Neural cell (in vitro differentiated cells): ENCODE data around the gene TOX2. TPM values are rescaled to one million over a fixed set of nuclear protein-coding genes. Genes with fewer than 3 reads are reported as not detected.

Experiments used
- H2AFZ ChIP-seq: fragments of 200-600, 300-800 bp; sonication (generic), shearing (Covaris generic); 2 replicates; pipeline ENCODE4 v1.6.0; 2014; ENCODE audit warnings: low read depth, mild to moderate bottlenecking, antibody characterized with exemption, low read length, moderate library complexity
- H3F3A ChIP-seq: fragments of 200-600 bp; shearing (Covaris generic); 2 replicates; pipeline ENCODE4 v1.6.1; 2016; ENCODE audit warnings: mild to moderate bottlenecking, moderate library complexity, mixed read lengths, antibody characterized with exemption, low read length; ENCODE audit not compliant: insufficient read depth, poor library complexity, severe bottlenecking
- H3K27ac ChIP-seq: fragments of 200-600, 300-800 bp; sonication (generic), shearing (Covaris generic); 2 replicates; pipeline ENCODE4 v1.5.1; 2014; ENCODE audit warnings: mild to moderate bottlenecking, low read length, moderate library complexity
- H3K27me3 ChIP-seq: fragments of 300-800, 200-600 bp; sonication (generic), shearing (Covaris generic); 2 replicates; pipeline ENCODE4 v1.6.0; 2014; ENCODE audit warnings: mild to moderate bottlenecking, low read depth, low read length, moderate library complexity; ENCODE audit not compliant: insufficient read depth
- H3K36me3 ChIP-seq: fragments of 300-800, 200-600 bp; sonication (generic), shearing (Covaris generic); 2 replicates; pipeline ENCODE4 v1.5.1; 2014; ENCODE audit warnings: mild to moderate bottlenecking, antibody characterized with exemption, low read length, moderate library complexity; ENCODE audit not compliant: insufficient read depth
- H3K4me2 ChIP-seq: fragments of 300-800, 200-600 bp; sonication (generic), shearing (Covaris generic); 2 replicates; pipeline ENCODE4 v1.6.0; 2014; ENCODE audit warnings: mild to moderate bottlenecking, low read length
- H3K4me3 ChIP-seq: fragments of 300-800, 200-600 bp; sonication (generic), shearing (Covaris generic); 2 replicates; pipeline ENCODE4 v1.5.1; 2014; ENCODE audit warnings: mild to moderate bottlenecking, low read length, moderate library complexity
- H3K79me2 ChIP-seq: fragments of 200-600 bp; shearing (Covaris generic); replicated peaks from 2 replicates; pipeline ENCODE4 v1.6.0; 2014; ENCODE audit warnings: mild to moderate bottlenecking, low read length, moderate library complexity; ENCODE audit not compliant: insufficient read depth
- H3K9ac ChIP-seq: fragments of 300-800, 200-600 bp; sonication (generic), shearing (Covaris generic); 2 replicates; pipeline ENCODE4 v1.6.1; 2016; ENCODE audit warnings: mild to moderate bottlenecking, low read length, mixed read lengths
- H3K9me2 ChIP-seq: fragments of 200-600 bp; shearing (Covaris generic); 2 replicates; pipeline ENCODE4 v1.6.1; 2016; ENCODE audit warnings: mild to moderate bottlenecking, low read length, mixed read lengths; ENCODE audit not compliant: insufficient read depth
- H3K9me3 ChIP-seq: fragments of 200-600, 300-800 bp; sonication (generic), shearing (Covaris generic); 2 replicates; pipeline ENCODE4 v1.6.1; 2016; ENCODE audit warnings: mild to moderate bottlenecking, mixed run types, low read length, moderate library complexity, mixed read lengths
- H4K20me1 ChIP-seq: fragments of 200-600 bp; shearing (Covaris generic); 2 replicates; pipeline ENCODE4 v1.6.1; 2016; ENCODE audit warnings: mild to moderate bottlenecking, mixed run types; ENCODE audit not compliant: insufficient read depth
- CTCF ChIP-seq: fragments of 450-650 bp; IDR thresholded peaks from 2 replicates; pipeline ENCODE4 v1.5.1; 2014; ENCODE audit warnings: antibody characterized with exemption, mild to moderate bottlenecking, moderate library complexity; ENCODE audit not compliant: poor library complexity, severe bottlenecking
- EP300 ChIP-seq: fragments of 450-650 bp; conservative IDR thresholded peaks from 2 replicates; pipeline ENCODE4 v1.6.1; 2014; ENCODE audit warnings: antibody characterized with exemption, mild to moderate bottlenecking, moderate library complexity; ENCODE audit not compliant: poor library complexity, severe bottlenecking
- EZH2 ChIP-seq: fragments of 200-600, 300-800 bp; shearing (Covaris generic), sonication (generic); IDR thresholded peaks from 2 replicates; pipeline ENCODE4 v1.6.1; 2014; ENCODE audit warnings: antibody characterized with exemption, low read length, borderline replicate concordance, mild to moderate bottlenecking; ENCODE audit not compliant: insufficient read depth, poor library complexity, severe bottlenecking
- MXI1 ChIP-seq: fragments of 450-650 bp; conservative IDR thresholded peaks from 2 replicates; pipeline ENCODE4 v1.6.1; 2014; ENCODE audit warnings: antibody characterized with exemption, mild to moderate bottlenecking; ENCODE audit not compliant: poor library complexity, severe bottlenecking
- POLR2AphosphoS5 ChIP-seq: IDR thresholded peaks from 2 replicates; pipeline ENCODE4 v1.6.1; 2012
- RAD21 ChIP-seq: fragments of 450-650 bp; conservative IDR thresholded peaks from 2 replicates; pipeline ENCODE4 v1.6.1; 2014; ENCODE audit warnings: antibody characterized with exemption, mild to moderate bottlenecking, moderate library complexity
- REST ChIP-seq: IDR thresholded peaks from 2 replicates; pipeline ENCODE4 v1.6.1; 2012; ENCODE audit warnings: borderline replicate concordance
- SMC3 ChIP-seq: fragments of 450-650 bp; conservative IDR thresholded peaks from 2 replicates; pipeline ENCODE4 v1.6.1; 2014; ENCODE audit warnings: antibody characterized with exemption, mild to moderate bottlenecking, moderate library complexity; ENCODE audit not compliant: poor library complexity
- TAF1 ChIP-seq: IDR thresholded peaks from 2 replicates; pipeline ENCODE4 v1.6.1; 2012; ENCODE audit warnings: low read depth
- polyA plus RNA-seq: library from polyadenylated mRNA; depleted of rRNA; stranded (reverse); fragments of >200 nt; gene quantifications from 2 replicates; pipeline ENCODE4 v1.2.3, GENCODE V29; 2014

The TOX2 gene
- polyA plus RNA-seq, 1 donor from 2014 or later: 0.89 TPM

GRCh38 chr20:44080064-44080463, 165.4 kb downstream of the TOX2 start (continued):
- TF ChIP-seq SMC3 (no peak), TAF1 (no peak), MXI1 (no peak)

GRCh38 chr20:44080646-44081267, 166.1 kb downstream of the TOX2 start:
- Histone ChIP-seq H2AFZ (no peak overlapping the region), H3K4me3 (no peak overlapping the region), H3K27me3 (no peaks in the 10 kb centered on the region), H3K36me3 (no peaks in the 10 kb centered on the region), H3K9me2 (no peaks in the 10 kb centered on the region), H3F3A (no peaks in the 10 kb centered on the region), H4K20me1 (no peaks in the 10 kb centered on the region), H3K4me2 (no peak overlapping the region), H3K9me3 (no peaks in the 10 kb centered on the region), H3K79me2 (no peaks in the 10 kb centered on the region), H3K27ac (no peak overlapping the region), H3K9ac (no peak overlapping the region)
- TF ChIP-seq SMC3: peak; percentile 100
- peak; percentile 99 for TF ChIP-seq CTCF
- no peak for TF ChIP-seq EZH2
- peak; percentile 100 for TF ChIP-seq RAD21

GRCh38 chr20:44081476-44081875, 166.8 kb downstream of the TOX2 start:
- H3K36me3 ChIP-seq: no peaks in the 10 kb centered on the region
- no peak overlapping the region for H3K27ac ChIP-seq
- H3K4me3 ChIP-seq: no peak overlapping the region
- H3F3A ChIP-seq: no peaks in the 10 kb centered on the region
- no peaks in the 10 kb centered on the region for H3K79me2 ChIP-seq
- H3K9me2 ChIP-seq: no peaks in the 10 kb centered on the region
- no peaks in the 10 kb centered on the region for H3K27me3 ChIP-seq
- H3K4me2 ChIP-seq: no peak overlapping the region
- no peak overlapping the region for H3K9ac ChIP-seq
- TF ChIP-seq SMC3 (no peak), CTCF (no peak), TAF1 (no peak), EZH2 (no peak), REST (no peak), RAD21 (no peak), EP300 (no peak), POLR2AphosphoS5 (no peak), MXI1 (no peak)
- no peak overlapping the region for H2AFZ ChIP-seq
- H3K9me3 ChIP-seq: no peaks in the 10 kb centered on the region
- H4K20me1 ChIP-seq: no peaks in the 10 kb centered on the region
